DND-41 (cell line): Measurements from ENCODE around the gene EEF1G.

ENCODE experiments used
- ATAC-seq: fragments of 200-7000 bp; cut with Tn5 transposase; 3 replicates; pipeline ENCODE4 v1.9.1; 2021; ENCODE audit warnings: low read depth; ENCODE audit not compliant: insufficient read depth
- DNase-seq: peaks from one replicate; pipeline ENCODE4 v3.0.0-alpha.2; 2020
- H2AFZ ChIP-seq: 2 replicates; pipeline ENCODE4 v1.6.0; 2012; ENCODE audit warnings: low read depth, low read length
- H3K27ac ChIP-seq: 2 replicates; pipeline ENCODE4 v1.5.1; 2012; ENCODE audit warnings: low read length, inconsistent platforms
- H3K27me3 ChIP-seq: fragments of 200-600 bp; sonication (generic); 2 replicates; pipeline ENCODE4 v1.6.0; 2012; ENCODE audit warnings: low read length, mild to moderate bottlenecking, inconsistent platforms; ENCODE audit not compliant: insufficient read depth, poor library complexity
- H3K36me3 ChIP-seq: 2 replicates; pipeline ENCODE4 v1.5.1; 2012; ENCODE audit warnings: low read length, inconsistent platforms; ENCODE audit not compliant: insufficient read depth
- H3K4me1 ChIP-seq: 2 replicates; pipeline ENCODE4 v1.5.1; 2012; ENCODE audit warnings: mild to moderate bottlenecking, low read length; ENCODE audit not compliant: insufficient read depth
- H3K4me2 ChIP-seq: 2 replicates; pipeline ENCODE4 v1.6.0; 2012; ENCODE audit warnings: mild to moderate bottlenecking, moderate library complexity, low read length, inconsistent platforms; ENCODE audit not compliant: insufficient read depth
- H3K4me3 ChIP-seq, 2 experiments: fragments of 200-600 bp in 1 of 2; shearing (Covaris generic) in 1 of 2; 2 replicates each; pipeline ENCODE4 v1.5.1; 2012 to 2016; ENCODE audit warnings: inconsistent platforms in 2 of 2, low read length in 2 of 2, mild to moderate bottlenecking in 2 of 2, low read depth in 1 of 2, moderate library complexity in 1 of 2
- H3K79me2 ChIP-seq: 2 replicates; pipeline ENCODE4 v1.6.0; 2012; ENCODE audit warnings: low read length, inconsistent platforms; ENCODE audit not compliant: insufficient read depth
- H3K9ac ChIP-seq: 2 replicates; pipeline ENCODE4 v1.6.0; 2012; ENCODE audit warnings: low read depth, mild to moderate bottlenecking, inconsistent platforms, low read length, moderate library complexity
- H3K9me3 ChIP-seq: 2 replicates; pipeline ENCODE4 v1.5.1; 2012; ENCODE audit warnings: low read length, moderate library complexity, mild to moderate bottlenecking, inconsistent platforms; ENCODE audit not compliant: insufficient read depth, severe bottlenecking
- H4K20me1 ChIP-seq: 2 replicates; pipeline ENCODE4 v1.6.0; 2012; ENCODE audit warnings: low read length; ENCODE audit not compliant: insufficient read depth
- CTCF ChIP-seq: IDR thresholded peaks from 2 replicates; pipeline ENCODE4 v1.5.1; 2012; ENCODE audit warnings: borderline replicate concordance, low read length, moderate library complexity, mild to moderate bottlenecking; ENCODE audit not compliant: poor library complexity, severe bottlenecking; ENCODE audit errors: extremely low read depth
- EZH2 ChIP-seq: IDR thresholded peaks from 3 replicates; pipeline ENCODE4 v1.6.1; 2012; ENCODE audit warnings: borderline replicate concordance, low read depth, mild to moderate bottlenecking, moderate library complexity, low read length, inconsistent platforms; ENCODE audit not compliant: severe bottlenecking

Gene EEF1G

GRCh38 chr11:62546244-62546928 lies 27.3 kb downstream of the EEF1G start, which contains the start of gene AHNAK:
TSS of gene AHNAK (minus strand) at chr11:62546806. CDS start at chr11:62536098, 10,708 bp downstream.
- peaks cover 27% of the 10 kb centered on the region for H3K4me1 ChIP-seq
- H3K4me3 ChIP-seq = 0 out of 4 replicates have a peak within 1 kb of the TSS, but pooled peaks of 1 of the 2 experiments have one; percentile 2
- H3K9ac ChIP-seq = no peak within 1 kb of the TSS
- H3K27ac ChIP-seq = no peak within 1 kb of the TSS
- peaks cover 11% of the 10 kb centered on the region; the same call in 1 of the 2 replicates for H4K20me1 ChIP-seq
- peak within 1 kb of the TSS; percentile 41 for H3K4me2 ChIP-seq
- ATAC-seq = 0 out of 3 replicates have a peak, but pooled peaks have one; percentile 36
- H3K79me2 ChIP-seq = no peaks in the 10 kb centered on the region
- H2AFZ ChIP-seq = no peak within 1 kb of the TSS
- TF ChIP-seq EZH2 (peak; percentile 93), CTCF (no peak)
- peaks cover 63% of the 10 kb centered on the region for H3K27me3 ChIP-seq
- H3K36me3 ChIP-seq = no peaks in the 10 kb centered on the region
- DNase-seq = no peak
- H3K9me3 ChIP-seq = no peaks in the 10 kb centered on the region

DNA sequence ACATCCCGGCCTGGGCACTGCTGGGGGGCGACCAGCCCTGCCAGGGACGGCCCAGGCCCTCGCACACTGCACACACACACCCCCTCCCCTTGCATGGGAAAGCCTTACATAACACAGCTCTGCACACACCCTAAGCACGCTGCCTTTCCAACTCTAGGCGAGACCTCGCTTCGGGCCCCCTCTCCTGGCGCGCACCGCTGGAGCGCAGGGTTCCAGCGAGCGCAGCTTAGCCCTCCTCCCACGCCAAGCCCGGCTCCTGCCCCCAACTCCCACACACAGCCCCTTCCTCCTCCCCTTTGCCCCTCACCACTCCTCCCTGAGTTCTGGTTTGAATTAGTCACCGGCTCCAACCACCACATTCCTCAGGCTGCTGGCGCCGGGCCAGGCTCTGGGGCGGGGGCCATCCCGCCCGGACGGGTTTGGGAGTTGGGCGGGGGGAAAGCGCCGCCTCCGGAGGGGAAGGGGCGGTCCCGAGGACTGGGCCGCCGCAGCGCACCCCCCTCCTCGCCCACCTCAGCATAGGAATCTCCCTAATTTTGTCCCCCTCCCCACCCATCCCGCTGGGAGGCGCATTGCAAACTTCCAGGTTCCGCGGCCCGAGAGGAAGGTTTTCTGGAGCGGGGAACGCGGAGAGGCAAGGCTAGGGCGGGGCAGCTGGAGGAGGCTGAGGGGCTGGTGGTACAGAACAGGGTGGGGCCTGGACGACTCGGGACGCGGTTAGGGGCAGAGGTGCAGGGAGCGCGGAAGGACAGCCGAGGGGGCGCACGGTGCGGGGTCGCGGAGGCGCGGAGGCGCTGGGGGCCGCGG lies 28.1 kb downstream of the EEF1G start:
- Histone ChIP-seq H3K27me3 (peaks cover 63% of the 10 kb centered on the region), H3K9me3 (no peaks in the 10 kb centered on the region), H3K4me2 (peak overlapping the region; percentile 41), H4K20me1 (peaks cover 11% of the 10 kb centered on the region; the same call in 1 of the 2 replicates), H3K4me1 (peaks cover 27% of the 10 kb centered on the region), H2AFZ (no peak overlapping the region), H3K27ac (no peak overlapping the region), H3K9ac (no peak overlapping the region), H3K79me2 (no peaks in the 10 kb centered on the region), H3K36me3 (no peaks in the 10 kb centered on the region), H3K4me3 (0 out of 4 replicates have a peak overlapping the region, but pooled peaks of 1 of the 2 experiments have one; percentile 2)
- TF ChIP-seq CTCF (peak; percentile 22), EZH2 (peak; percentile 35)
- peak; percentile 52 for DNase-seq
- ATAC-seq = peak; percentile 49

GRCh38 chr11:62544581-62545436 lies 28.9 kb downstream of the EEF1G start:
- H3K27ac ChIP-seq = no peak overlapping the region

More at GRCh38 chr11:62544581-62545436, 28.9 kb downstream of the EEF1G start:
- H3K4me1 ChIP-seq = peaks cover 27% of the 10 kb centered on the region
- peaks cover 63% of the 10 kb centered on the region for H3K27me3 ChIP-seq
- H2AFZ ChIP-seq = no peak overlapping the region
- peak; percentile 7 for TF ChIP-seq EZH2
- TF ChIP-seq CTCF = no peak
- H3K9ac ChIP-seq = no peak overlapping the region
- H3K79me2 ChIP-seq = no peaks in the 10 kb centered on the region
- H3K9me3 ChIP-seq = no peaks in the 10 kb centered on the region
- H3K4me3 ChIP-seq = 0 out of 4 replicates have a peak overlapping the region, but pooled peaks of 1 of the 2 experiments have one; percentile 2
- H3K36me3 ChIP-seq = no peaks in the 10 kb centered on the region
- H3K4me2 ChIP-seq = peak overlapping the region; percentile 41
- peaks cover 11% of the 10 kb centered on the region; the same call in 1 of the 2 replicates for H4K20me1 ChIP-seq
- no peak for ATAC-seq
- DNase-seq = no peak
